Stimulated activated CD8-positive, alpha-beta memory T cell treated with anti-CD3 and anti-CD28 coated beads, Interleukin-15, amount 100 ng/mL, for 24 hours (primary cell): Measurements from ENCODE around the gene ZNF322.
"Not testable (repeated sequence)": the region's sequence is repeated elsewhere in the genome, so short reads cannot be mapped to it uniquely, and the experiment has no call there.

ENCODE experiments used
- DNase-seq: peaks from one replicate; pipeline ENCODE4 v3.0.0-alpha.2; 2020; ENCODE audit warnings: low read depth

Gene ZNF322, protein sequence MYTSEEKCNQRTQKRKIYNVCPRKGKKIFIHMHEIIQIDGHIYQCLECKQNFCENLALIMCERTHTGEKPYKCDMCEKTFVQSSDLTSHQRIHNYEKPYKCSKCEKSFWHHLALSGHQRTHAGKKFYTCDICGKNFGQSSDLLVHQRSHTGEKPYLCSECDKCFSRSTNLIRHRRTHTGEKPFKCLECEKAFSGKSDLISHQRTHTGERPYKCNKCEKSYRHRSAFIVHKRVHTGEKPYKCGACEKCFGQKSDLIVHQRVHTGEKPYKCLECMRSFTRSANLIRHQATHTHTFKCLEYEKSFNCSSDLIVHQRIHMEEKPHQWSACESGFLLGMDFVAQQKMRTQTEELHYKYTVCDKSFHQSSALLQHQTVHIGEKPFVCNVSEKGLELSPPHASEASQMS

DNA sequence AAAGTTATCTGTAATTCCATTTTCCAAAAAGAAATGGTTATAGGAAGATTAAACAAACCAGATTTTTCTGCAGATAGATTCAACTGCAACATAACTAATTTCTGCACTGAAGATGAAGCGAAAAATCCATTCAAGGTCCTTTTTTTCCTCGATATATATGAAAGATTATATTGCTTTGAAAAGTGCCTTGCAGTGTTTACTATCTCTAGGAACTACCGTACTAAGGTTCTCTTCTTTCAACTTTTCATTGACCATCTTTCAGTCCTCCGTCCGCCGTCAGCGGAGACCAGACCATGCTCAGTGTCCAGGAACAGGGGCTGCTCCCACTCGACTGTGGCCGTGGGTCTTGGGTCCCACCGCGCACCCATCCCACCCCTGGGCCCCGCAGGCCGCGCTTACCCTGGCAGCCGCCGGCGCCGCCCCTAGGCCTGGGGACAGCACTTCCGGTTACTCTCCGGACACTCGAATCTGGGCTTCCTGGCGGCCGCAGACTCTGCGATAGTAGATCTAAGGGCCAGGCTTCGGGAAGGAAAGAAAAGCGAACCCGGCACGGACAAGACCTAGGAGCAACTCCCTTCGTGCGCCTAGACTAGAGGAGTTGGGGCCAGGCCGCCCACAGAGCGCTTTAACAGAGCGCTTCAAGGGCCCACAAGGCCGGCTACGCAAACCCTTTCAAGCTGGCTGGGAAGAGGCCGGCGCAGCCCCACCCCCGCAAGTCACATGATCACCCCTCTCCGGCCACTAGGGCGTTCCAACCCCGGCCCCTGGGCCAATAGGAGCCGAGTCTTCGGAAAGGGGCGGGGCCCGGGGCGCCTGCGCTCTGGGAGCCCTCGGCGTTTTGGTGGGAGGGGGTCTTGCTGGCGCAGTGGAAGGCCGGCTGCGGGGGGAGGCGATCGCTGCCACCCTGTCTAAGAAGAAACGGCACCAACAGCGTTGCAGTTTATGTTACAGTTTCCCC, at the start of gene ZNF322:
Gene ZNF322, minus strand, starts transcription at position 705 of the 958 bp plus-strand sequence. CDS start 21,193 bp downstream, outside the sequence.
- DNase-seq: peak; percentile 65

DNA sequence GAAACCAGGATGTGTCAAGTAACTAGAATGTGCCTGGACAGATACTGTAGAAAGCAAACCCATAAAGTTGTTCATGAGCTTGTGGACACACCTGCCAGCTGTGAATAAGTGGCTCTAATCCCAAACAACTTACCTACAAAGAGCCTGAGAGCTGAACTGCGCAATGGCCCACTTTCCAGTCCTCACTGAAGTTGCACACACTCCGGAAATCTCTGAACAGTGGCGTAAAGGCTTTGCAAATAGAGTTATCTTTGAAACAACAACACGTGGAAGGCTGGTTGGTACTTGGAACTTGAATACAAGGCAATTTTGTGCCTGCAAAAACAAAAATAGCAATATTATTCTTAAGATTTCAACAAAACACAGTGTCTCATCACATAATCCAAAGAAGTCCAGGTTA, 46.2 kb upstream of the ZNF322 start:
- DNase-seq: not testable (repeated sequence)

DNA sequence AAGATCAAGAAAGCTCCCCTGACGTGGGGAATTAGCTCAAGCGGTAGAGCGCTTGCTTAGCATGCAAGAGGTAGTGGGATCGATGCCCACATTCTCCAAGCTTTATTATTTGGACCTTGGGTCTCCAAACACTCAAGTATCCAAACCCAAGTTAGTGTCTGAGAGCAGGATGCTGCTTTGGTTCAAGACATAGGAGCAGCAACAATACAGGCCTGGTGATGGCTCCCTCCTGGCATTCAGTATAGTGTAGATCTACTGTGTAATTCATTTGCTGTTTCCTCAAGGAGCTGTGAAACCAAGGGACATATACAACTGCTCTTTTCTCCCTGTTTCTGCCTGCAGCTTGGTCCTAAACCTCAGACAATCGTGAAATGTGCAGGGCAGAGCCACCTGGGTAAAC, 45.8 kb upstream of the ZNF322 start:
- not testable (repeated sequence) for DNase-seq

DNA sequence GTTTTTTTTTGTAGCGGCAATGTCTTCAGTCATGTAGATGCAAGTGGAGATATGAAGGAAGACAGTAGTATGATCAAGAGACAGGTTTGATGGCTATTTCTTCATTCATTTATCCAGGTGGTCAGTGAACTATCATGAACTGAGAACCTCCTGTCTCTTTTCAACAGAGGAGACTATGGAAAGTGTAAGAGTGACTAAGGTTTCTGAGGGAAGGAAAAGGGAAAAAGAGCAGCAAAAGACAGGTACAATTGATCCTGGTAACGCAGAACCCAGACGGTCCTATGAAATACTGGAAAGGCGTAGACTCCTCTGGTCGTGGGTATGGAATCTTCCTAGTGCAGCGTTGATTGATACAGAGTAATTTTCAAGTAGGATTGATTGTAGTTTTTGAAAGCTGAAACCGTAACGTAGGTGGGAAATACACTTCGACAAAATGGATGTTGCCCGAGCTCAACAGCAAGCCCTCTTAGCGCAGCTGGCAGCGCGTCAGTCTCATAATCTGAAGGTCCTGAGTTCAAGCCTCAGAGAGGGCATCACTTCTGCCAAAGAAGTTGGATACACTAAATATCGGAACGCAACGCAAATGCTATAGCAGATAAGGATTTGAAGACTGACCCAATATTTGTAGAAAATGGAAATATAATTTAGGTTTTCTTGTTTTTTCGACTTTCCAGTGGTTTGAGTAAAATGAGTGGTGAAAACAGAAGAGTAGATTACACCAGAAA, 41.6 kb upstream of the ZNF322 start:
- not testable (repeated sequence) for DNase-seq

DNA sequence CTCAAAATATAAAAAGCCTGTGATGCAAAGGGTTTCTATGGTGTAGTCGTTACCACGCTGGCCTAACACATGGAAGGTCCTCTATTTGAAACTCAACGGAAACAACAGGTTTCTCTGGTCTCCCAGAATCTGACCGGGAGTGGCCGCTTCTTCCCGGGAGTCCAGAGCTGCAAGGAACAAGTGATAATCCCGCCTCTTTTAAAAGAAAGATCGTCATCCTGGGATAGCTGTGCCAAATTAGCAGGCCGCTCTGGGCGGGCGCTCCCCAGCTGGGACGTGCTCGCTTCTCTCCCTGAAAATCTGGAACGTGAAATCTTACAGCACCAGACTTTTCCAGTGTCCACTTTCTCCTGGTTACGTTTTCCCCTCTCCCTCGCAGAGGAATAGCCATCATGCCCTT, 38.0 kb upstream of the ZNF322 start:
- not testable (repeated sequence) for DNase-seq

DNA sequence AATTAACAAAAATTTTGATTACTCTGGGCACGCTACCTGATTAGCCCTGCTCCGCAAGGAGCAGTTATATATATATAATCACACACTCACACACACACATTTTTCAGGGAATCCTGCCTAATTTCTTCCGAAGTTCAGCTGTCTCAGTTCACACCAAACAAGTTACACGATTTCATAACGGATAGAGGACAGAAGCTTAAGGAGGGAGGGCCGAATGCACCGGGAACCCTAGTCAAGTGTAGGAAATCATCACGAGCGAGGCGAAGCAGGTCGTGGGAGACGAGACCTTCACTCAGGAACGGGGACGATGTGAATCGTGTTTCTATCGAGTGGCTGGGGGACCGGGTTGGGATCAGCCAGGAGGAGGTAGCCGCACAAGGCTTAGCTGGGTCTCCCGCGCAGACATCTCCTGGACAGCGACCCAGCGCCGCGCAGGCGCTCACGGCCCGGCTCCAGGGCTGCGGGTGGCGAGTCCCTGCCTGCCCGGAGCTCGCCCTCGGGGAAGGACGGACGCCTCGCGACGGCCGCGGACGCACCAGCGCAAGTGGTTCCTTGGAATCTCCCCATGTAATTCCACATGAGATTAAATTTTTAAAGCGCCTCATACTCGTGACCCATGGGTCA, 29.9 kb upstream of the ZNF322 start:
- not testable (repeated sequence) for DNase-seq

DNA sequence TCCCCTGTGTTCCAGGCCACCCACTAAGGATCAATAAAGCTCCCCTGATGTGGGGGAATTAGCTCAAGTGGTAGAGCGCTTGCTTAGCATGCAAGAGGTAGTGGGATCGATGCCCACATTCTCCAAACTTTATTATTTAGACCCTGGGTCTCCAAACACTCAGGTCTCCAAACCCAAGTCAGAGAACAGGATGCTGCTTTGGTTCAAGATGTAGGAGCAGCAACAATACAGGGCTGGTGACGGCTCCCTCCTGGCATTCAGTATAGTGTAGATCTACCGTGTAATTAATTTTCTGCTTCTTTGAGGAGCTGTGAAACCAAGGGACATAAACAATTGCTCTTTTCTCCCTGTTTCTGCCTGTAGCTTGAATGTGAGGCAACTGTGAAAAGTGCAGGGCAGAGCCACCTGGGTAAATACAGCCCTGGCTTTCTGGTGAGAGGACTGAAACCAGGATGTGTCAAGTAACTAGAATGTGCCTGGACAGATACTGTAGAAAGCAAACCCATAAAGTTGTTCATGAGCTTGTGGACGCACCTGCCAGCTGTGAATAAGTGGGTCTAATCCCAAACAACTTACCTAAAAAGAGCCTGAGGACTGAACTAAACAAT, 23.0 kb upstream of the ZNF322 start:
- DNase-seq: not testable (repeated sequence)

DNA sequence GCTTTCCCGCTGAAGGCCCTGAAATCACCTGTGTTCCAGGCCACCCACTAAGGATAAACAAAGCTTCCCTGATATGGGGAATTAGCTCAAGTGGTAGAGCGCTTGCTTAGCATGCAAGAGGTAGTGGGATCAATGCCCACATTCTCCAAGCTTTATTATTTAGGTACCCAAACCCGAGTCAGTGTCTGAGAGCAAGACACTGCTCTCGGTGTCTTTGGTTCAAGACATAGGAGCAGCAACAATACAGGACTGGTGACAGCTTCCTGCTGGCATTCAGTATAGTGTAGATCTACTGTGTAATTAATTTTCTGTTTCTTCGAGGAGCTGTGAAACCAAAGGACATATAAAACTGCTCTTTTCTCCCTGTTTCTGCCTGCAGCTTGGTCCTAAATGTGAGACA, 13.7 kb upstream of the ZNF322 start:
- not testable (repeated sequence) for DNase-seq

DNA sequence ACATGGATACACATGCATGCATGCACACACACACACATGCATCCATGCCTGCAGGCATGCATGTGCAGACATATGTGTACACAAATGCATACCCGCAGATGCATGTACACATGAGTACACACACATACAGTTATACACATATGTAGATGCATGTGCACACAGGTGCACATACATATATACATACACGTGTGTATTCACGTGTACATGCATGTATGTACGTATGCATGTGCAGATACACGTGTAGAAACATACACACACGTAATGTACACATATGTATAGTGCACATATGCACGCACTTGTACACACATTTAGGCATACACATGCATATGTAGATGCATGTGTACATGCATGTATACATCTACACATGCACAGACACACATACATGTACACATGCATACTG, 11.0 kb upstream of the ZNF322 start:
- not testable (repeated sequence) for DNase-seq

DNA sequence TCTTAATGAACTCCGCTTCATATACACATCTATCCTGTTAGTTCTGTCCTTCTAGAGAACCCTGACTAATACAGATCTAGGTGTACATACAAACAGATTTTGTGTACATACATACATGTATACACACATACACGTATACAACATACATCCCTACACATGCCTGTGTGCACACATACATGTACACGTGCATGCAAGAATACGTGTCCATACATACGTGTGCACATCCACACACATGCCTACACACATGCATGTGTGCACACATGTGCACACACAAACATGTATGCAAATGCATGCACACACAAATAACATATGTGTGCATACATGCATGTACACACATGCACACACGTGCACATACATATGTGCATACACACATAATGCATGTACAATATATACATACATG, 10.5 kb upstream of the ZNF322 start:
- not testable (repeated sequence) for DNase-seq

DNA sequence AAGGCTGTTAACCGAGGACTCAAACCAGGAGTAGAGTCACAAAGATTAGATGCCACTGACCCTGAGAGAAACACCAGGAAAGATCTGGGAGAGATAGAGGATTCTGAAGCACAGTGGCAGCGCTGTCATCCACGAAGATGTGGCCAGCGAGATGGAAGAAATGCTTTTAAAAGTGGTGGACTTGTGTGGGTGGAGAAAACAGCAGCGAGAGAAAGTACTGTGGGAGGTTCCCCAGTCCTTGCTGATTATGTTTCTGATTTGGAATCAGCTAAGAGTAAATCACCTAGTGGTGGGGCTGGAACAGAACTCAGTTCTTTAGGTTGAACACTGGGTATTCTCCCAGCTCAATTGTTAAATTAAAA, 435 bp upstream of the ZNF322 start:
- no peak for DNase-seq

DNA sequence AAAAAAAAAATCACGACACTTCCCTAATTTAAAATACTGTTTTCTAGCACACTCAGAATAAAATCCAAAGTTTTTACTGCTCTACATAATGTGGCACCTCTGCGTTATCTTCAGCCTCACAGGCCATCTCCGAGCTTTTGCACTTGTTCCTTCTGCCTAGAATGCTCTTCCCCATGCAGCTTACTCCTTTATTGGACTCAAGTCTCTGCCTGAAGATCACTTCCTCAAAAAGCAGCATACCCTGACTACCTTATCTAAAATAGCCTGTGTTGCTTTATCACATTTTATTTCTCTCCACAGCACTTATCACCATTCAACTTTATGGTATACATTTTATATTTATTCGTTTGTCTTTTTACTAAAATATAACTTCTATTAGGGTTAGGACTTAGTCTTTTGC, 2.3 kb downstream of the ZNF322 start:
- no peak for DNase-seq

DNA sequence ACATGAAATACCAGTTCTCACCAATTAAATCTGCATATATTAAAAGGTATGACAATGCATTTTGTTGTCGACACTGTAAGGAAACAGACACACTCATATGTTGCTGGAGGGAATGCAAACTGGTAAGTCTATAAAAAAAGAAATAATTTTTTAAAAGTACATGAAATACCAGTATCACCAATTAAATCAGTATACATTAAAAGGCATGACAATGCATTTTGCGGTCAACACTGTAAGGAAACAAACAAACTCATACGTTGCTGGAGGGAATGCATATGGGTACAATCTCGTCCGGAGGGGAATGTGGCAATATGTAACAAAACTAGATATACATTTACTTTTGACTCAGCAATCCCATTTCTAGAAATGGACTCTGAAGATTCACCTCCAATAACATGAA, 6.5 kb downstream of the ZNF322 start:
- no peak for DNase-seq

DNA sequence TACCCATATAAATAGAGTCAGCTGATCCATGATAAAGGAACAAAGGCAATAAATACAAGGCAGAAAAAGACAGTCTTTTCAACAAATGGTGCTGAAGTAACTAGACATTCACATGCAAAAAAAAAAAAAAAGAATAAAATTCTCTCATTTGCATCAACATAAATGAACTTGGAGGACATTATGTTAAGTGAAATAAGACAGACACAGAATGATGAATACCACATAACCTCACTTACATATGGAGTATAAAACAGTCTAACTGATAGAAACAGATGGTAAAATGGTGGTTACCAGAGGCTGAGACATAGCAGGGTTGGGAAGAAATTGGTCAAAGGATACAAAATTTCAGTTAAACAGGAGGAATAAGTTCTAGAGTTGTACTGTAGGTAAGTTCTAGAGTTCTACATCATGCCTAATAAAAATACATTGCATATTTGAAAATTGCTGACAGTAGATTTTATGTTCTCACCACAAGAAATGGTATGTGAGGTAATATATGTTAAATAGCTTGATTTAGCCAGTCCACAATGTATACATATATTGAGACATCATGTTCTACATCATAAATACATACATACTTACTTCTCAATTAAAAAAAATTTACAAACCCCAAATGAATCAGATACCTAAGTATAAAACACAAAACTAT, 8.3 kb downstream of the ZNF322 start:
- no peak for DNase-seq

DNA sequence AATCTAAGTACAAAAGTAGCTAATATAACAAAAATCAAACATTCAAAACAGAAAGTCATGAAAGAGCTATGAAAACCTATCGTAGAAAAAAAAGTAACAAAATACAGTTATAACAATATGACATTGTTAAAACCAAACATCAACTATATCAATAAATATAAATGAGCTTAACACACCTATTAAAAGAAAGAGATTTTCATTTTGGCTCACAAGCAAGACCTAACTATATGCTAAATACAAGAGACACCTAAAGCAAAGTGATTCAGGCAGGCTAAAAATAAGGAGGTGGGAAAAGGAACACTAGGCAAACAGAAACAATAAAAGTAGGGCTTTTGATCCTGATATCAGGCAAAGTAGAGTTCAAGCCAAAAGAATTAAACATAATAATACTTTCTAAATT, 13.5 kb downstream of the ZNF322 start:
- no peak for DNase-seq

DNA sequence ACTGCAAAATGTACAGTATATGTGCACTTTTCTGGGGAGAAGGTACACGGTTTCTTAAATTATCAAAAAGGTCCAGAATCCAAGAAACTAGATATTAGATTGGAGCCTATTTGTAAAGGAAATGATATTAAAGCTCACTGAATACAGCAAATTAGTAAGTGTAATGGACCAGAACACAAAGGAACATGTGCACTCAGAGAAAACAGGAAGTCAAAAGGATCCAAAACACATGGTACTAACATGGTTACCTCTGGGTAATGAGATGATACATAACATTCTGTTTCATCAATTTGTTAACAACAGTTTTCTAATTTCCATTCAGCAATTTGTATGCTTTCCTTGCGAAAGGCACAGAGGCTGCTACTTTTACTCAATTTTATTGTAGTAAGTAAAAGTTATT, 18.7 kb downstream of the ZNF322 start:
- DNase-seq: no peak

DNA sequence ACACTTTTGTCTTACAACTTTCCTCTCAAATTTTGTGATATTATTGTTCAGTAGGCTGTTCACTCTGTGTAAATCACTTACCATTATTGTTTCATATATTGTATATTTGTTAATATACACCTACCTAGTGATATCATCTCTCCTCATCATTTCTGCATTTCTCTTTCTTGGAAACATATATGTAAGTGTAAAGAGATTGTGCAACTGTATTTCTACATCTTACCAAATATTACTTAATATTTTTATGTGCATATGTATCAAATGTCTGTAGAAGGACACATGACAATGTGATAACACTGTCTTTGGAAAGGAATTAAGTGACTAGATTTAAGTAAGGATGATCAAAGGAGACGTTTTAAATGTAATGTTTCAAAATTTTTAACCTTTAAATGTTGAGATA, 30.2 kb downstream of the ZNF322 start:
- DNase-seq: no peak

DNA sequence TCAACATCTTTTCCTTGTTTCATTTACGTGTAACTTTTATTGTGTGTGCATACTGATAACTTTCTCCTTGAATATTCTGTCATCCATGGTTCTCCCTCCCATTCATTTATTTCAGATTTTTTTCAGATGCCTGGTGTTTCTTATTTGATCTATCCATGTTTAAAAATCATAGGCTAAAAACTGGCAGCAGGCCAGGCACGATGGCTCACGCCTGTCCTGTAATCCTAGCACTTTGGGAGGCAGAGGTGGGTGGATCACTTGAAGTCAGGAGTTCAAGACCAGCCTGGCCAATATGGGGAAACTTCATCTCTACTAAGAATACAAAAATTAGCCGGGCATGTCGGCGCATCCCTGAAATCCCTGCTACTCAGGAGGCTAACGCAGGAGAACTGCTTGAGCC, 31.7 kb downstream of the ZNF322 start:
- DNase-seq: no peak

DNA sequence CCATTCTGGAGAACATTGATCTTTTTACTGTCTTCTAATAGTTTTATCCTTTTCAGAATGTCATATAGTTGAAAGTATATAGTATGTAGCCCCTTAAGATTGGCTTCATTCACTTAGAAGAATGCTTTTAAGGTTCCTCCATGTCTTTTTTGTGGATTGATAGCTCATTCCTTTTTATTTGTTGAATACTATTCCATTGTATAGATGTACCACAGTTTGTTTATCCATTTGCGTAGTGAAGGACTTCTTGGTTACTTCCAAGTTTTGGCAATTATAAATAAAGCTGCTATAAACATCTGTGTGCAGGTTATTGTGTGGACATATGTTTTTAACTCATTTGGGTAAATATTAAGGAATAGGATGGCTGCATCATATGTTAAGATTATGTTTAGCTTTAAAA, 35.0 kb downstream of the ZNF322 start:
- DNase-seq: no peak

DNA sequence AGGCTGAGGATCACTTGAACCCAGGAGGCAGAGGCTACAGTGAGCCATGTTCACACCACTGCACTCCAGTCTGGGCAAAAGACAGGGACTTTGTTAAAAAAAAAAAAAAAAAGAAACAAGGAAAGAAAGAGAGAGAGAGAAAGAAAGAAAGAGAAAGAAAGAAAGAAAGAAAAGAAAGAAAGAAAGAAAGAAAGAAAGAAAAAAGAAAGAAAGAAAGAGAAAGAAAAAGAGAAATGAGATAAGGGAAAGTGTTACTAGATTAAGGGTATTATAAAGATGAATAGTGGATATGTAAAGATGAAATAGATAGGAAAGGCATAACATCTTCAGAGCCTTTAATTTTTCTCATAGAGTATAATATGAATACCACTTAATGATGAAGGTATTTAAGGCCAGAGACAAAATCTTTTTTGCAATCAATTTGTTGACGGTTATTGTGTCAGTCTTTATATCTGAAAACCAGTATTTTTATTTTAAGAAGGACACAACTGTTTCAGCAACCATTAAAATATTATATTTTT, 36.1 kb downstream of the ZNF322 start:
- no peak for DNase-seq
